K562 (cell line): ENCODE data around the gene ZFY. TPM values are rescaled to one million over a fixed set of nuclear protein-coding genes. Genes with fewer than 3 reads are reported as not detected.

ENCODE experiments used
- ATAC-seq: fragments of 200-7000 bp; cut with Tn5 transposase; 3 replicates; pipeline ENCODE4 v1.9.1; 2020; ENCODE audit warnings: moderate library complexity
- BruUV-seq: library from RNA; stranded (reverse); fragments of 400-500 nt; replicated peaks from 2 replicates; lab custom pipeline; 2021; lab: Mats Ljungman, UMichigan
- CTCF ChIA-PET: fragments of 300-600 bp; formaldehyde crosslinking; extraction: SDS; loops from one replicate; lab custom pipeline; 2021; ENCODE audit warnings: low intra/inter-chr PET ratio; lab: Yijun Ruan, JAX
- POLR2A ChIA-PET: fragments of 300-600, 350-650 bp; sonication (Branson Sonifier 250); formaldehyde crosslinking; extraction: SDS; loops from one replicate; lab custom pipeline; 2021; ENCODE audit warnings: antibody characterized with exemption, inconsistent platforms; lab: Yijun Ruan, JAX
- DNase-seq, 4 experiments: peaks; one replicate each; pipeline versions ENCODE4 v3.0.0 to v3.0.0-alpha.2; 2011 to 2018; ENCODE audit warnings: low spot score in 3 of 4, mixed read lengths in 3 of 4; ENCODE audit errors: extremely low read depth in 1 of 4
- FAIRE-seq: peaks from 2 replicates; lab custom pipeline; 2011; peaks lifted over from hg19 to GRCh38; lab: Jason Lieb, UNC
- H2AFZ ChIP-seq: 2 replicates; pipeline ENCODE4 v1.6.0; 2011; ENCODE audit warnings: low read depth, low read length, control low read depth, inconsistent platforms
- H3K27ac ChIP-seq: fragments of 200-600 bp; 3 replicates; pipeline ENCODE4 v1.8.0; 2011; ENCODE audit warnings: low read depth, mild to moderate bottlenecking, control low read depth, inconsistent platforms, low read length, moderate library complexity, mixed read lengths; ENCODE audit errors: extremely low read depth
- H3K27me3 ChIP-seq, 2 experiments: fragments of 300-600 bp in 1 of 2; 2 replicates in 1 of 2; 3 replicates in 1 of 2; pipeline versions ENCODE4 v1.6.0 to v1.8.0; 2011; ENCODE audit warnings: inconsistent platforms in 2 of 2, low read length in 2 of 2, mild to moderate bottlenecking in 1 of 2, mixed read lengths in 1 of 2, moderate library complexity in 1 of 2; ENCODE audit not compliant: control insufficient read depth in 2 of 2, insufficient read depth in 2 of 2
- H3K36me3 ChIP-seq: fragments of 300-600 bp; 3 replicates; pipeline ENCODE4 v1.8.0; 2011; ENCODE audit warnings: mild to moderate bottlenecking, low read length, inconsistent platforms; ENCODE audit not compliant: control insufficient read depth, insufficient read depth
- H3K4me1 ChIP-seq, 2 experiments: fragments of 200-600 bp in 1 of 2; replicated peaks in 1 of 2; 2 replicates in 1 of 2; 3 replicates in 1 of 2; pipeline versions ENCODE4 v1.5.1 to v1.8.0; 2011; ENCODE audit warnings: inconsistent platforms in 2 of 2, low read length in 2 of 2, mild to moderate bottlenecking in 1 of 2, mixed read lengths in 1 of 2, moderate library complexity in 1 of 2; ENCODE audit not compliant: control insufficient read depth in 2 of 2, insufficient read depth in 2 of 2
- H3K4me2 ChIP-seq: 2 replicates; pipeline ENCODE4 v1.6.1; 2011; ENCODE audit warnings: low read length, control low read depth, inconsistent platforms, mixed read lengths; ENCODE audit not compliant: insufficient read depth
- H3K4me3 ChIP-seq: fragments of 200-600 bp; sonication (generic), shearing (Covaris generic); 2 replicates; pipeline ENCODE4 v1.5.1; 2016; ENCODE audit warnings: control low read depth, inconsistent platforms
- H3K79me2 ChIP-seq: fragments of 200-600 bp; 3 replicates; pipeline ENCODE4 v1.8.0; 2011; ENCODE audit warnings: low read length, inconsistent platforms; ENCODE audit not compliant: control insufficient read depth, insufficient read depth
- H3K9ac ChIP-seq, 2 experiments: 2 replicates each; pipeline versions ENCODE4 v1.6.0 to v1.6.1; 2011; ENCODE audit warnings: low read depth in 2 of 2, low read length in 2 of 2, control low read depth in 1 of 2, inconsistent platforms in 1 of 2, mild to moderate bottlenecking in 1 of 2, mixed read lengths in 1 of 2; ENCODE audit not compliant: insufficient read depth in 1 of 2
- H3K9me1 ChIP-seq: one replicate; pipeline ENCODE4 v1.6.0; 2011; ENCODE audit warnings: inconsistent platforms, mild to moderate bottlenecking, low read length, moderate library complexity; ENCODE audit not compliant: control insufficient read depth, insufficient read depth
- H3K9me3 ChIP-seq: replicated peaks from 2 replicates; pipeline ENCODE4 v1.5.1; 2011; ENCODE audit warnings: low read depth, low read length, inconsistent platforms; ENCODE audit not compliant: control insufficient read depth, insufficient read depth
- H4K20me1 ChIP-seq: replicated peaks from 2 replicates; pipeline ENCODE4 v1.6.1; 2011; ENCODE audit warnings: low read length, inconsistent platforms, mixed read lengths; ENCODE audit not compliant: control insufficient read depth, insufficient read depth
- ATF6 ChIP-seq: sonication (generic); formaldehyde crosslinking; IDR thresholded peaks from 2 replicates; pipeline ENCODE4 v1.4.0; 2020; ENCODE audit warnings: mild to moderate bottlenecking, missing genetic modification reagents
- CBX2 ChIP-seq: fragments of 200-600 bp; sonication (generic); IDR thresholded peaks from one replicate; pipeline ENCODE4 v1.6.1; 2012; ENCODE audit warnings: mild to moderate bottlenecking, low read length, inconsistent platforms; ENCODE audit not compliant: insufficient read depth, poor library complexity, severe bottlenecking
- CHD4 ChIP-seq: fragments of 200-600 bp; sonication (generic); IDR thresholded peaks from 3 replicates; pipeline ENCODE4 v1.6.1; 2012; ENCODE audit warnings: low read depth, mild to moderate bottlenecking, mixed read lengths, low read length, inconsistent platforms; ENCODE audit not compliant: insufficient read depth, insufficient replicate concordance, poor library complexity, severe bottlenecking
- ELF1 ChIP-seq: fragments of 200-800 bp; sonication (Bioruptor generic); IDR thresholded peaks from 2 replicates; pipeline ENCODE4 v1.6.1; 2016; ENCODE audit warnings: missing genetic modification characterization, missing compliant biosample characterization
- FOXJ3 ChIP-seq: sonication (generic); formaldehyde crosslinking; IDR thresholded peaks from 2 replicates; pipeline ENCODE4 v1.4.0; 2020; ENCODE audit warnings: mild to moderate bottlenecking, missing genetic modification reagents
- FOXK1 ChIP-seq: sonication (generic); formaldehyde crosslinking; IDR thresholded peaks from 2 replicates; pipeline ENCODE4 v1.8.0; 2022; ENCODE audit warnings: missing genetic modification reagents, mild to moderate bottlenecking, borderline replicate concordance
- GTF2A2 ChIP-seq: IDR thresholded peaks from 2 replicates; pipeline ENCODE4 v1.6.1; 2016; ENCODE audit warnings: mild to moderate bottlenecking, missing genetic modification characterization, missing compliant biosample characterization
- MCM7 ChIP-seq, 2 experiments: fragments of 450-650 bp; IDR thresholded peaks; 2 replicates each; pipeline ENCODE4 v1.6.1; 2016 to 2018
- MYC ChIP-seq, 2 experiments: fragments of 250-450 bp in 1 of 2; sonication (Bioruptor Pico) in 1 of 2; IDR thresholded peaks; 2 replicates each; pipeline versions ENCODE4 v1.5.1 to v1.6.1; 2012 to 2021; ENCODE audit warnings: low read depth in 2 of 2, borderline replicate concordance in 1 of 2, improper control_type of control experiment in 1 of 2, low read length in 1 of 2, mild to moderate bottlenecking in 1 of 2, moderate library complexity in 1 of 2
- NFXL1 ChIP-seq: fragments of 450-650 bp; formaldehyde crosslinking; IDR thresholded peaks from 2 replicates; pipeline ENCODE4 v1.4.0; 2021; ENCODE audit warnings: mild to moderate bottlenecking
- POLR2AphosphoS5 ChIP-seq: IDR thresholded peaks from 2 replicates; pipeline ENCODE4 v1.6.1; 2011; ENCODE audit warnings: mild to moderate bottlenecking, low read depth, low read length, moderate library complexity; ENCODE audit not compliant: control insufficient read depth, insufficient read depth
- RBM15 ChIP-seq: fragments of 200-400 bp; formaldehyde crosslinking; IDR thresholded peaks from 2 replicates; pipeline ENCODE4 v1.6.1; 2018; ENCODE audit warnings: mild to moderate bottlenecking, low read length, moderate library complexity; ENCODE audit not compliant: insufficient read depth
- RFX7 ChIP-seq: fragments of 250-450 bp; sonication (Bioruptor Pico); IDR thresholded peaks from 2 replicates; pipeline ENCODE4 v1.5.1; 2021; ENCODE audit warnings: mild to moderate bottlenecking
- TRIM24 ChIP-seq, 2 experiments: fragments of 450-650 bp; IDR thresholded peaks; 2 replicates each; pipeline ENCODE4 v1.6.1; 2016
- ZNF24 ChIP-seq: fragments of 450-650 bp; IDR thresholded peaks from 2 replicates; pipeline ENCODE4 v1.6.1; 2016
- ZNF695 ChIP-seq: fragments of 450-650 bp; formaldehyde crosslinking; IDR thresholded peaks from 2 replicates; pipeline ENCODE4 v1.4.0; 2020; ENCODE audit warnings: mild to moderate bottlenecking, moderate library complexity
- WGBS: fragments of 100-300 bp; shearing (Covaris generic); methylation state at CpG from one replicate; pipeline ENCODE4 v1.1.6; 2016; ENCODE audit warnings: low coverage, mixed read lengths; ENCODE audit not compliant: insufficient coverage; ENCODE audit errors: missing lambda C conversion rate; 5-methylcytosine and 5-hydroxymethylcytosine counted together
- in situ Hi-C: fragments of 300-500 bp; cut with MboI; formaldehyde crosslinking; loops from 4 replicates; pipeline ENCODE4 v1.15.0; 2018; ENCODE audit warnings: inconsistent platforms, mixed read lengths
- intact Hi-C: fragments of 100-400 bp; cut with micrococcal nuclease; formaldehyde crosslinking; loops from 2 replicates; pipeline ENCODE4 v1.14.2; 2022
- polyA plus RNA-seq, 8 experiments: library from polyadenylated mRNA; depleted of rRNA in 4 of 8; stranded (reverse) in 5 of 8; unstranded in 3 of 8; fragments of >200 nt; fragmentation: Nextera tagmentation in 2 of 8; fragmentation: Illumina TruSeq in 1 of 8; extraction: Ambion mirVana in 2 of 8; extraction: Trizol in 1 of 8; gene quantifications; 2 replicates each; pipeline versions ENCODE4 v1.2.1 to v1.2.3, GENCODE V29; 2011 to 2014; ENCODE audit warnings: inconsistent platforms in 1 of 8, missing spikeins in 1 of 8
- total RNA-seq, 7 experiments: library from RNA; depleted of rRNA in 6 of 7; stranded (reverse); fragments of >200 nt in 6 of 7; fragmentation: Illumina TruSeq in 2 of 7; extraction: Trizol in 2 of 7; gene quantifications; 2 replicates each; pipeline versions ENCODE4 v1.2.1 to v1.2.3, GENCODE V29; 2011 to 2021; ENCODE audit warnings: low replicate concordance in 1 of 7
- TF ChIP-seq, protein P1 (sequence below): sonication (generic); formaldehyde crosslinking; IDR thresholded peaks from 2 replicates; pipeline ENCODE4 v1.8.0; 2022; ENCODE audit warnings: mild to moderate bottlenecking, missing genetic modification reagents, borderline replicate concordance

The ZFY gene
- total and polyA plus RNA-seq, 9 of the 15 experiments (the other 6 are each of a cell fraction or from before 2014, with no cell fraction given) = not detected

DNA sequence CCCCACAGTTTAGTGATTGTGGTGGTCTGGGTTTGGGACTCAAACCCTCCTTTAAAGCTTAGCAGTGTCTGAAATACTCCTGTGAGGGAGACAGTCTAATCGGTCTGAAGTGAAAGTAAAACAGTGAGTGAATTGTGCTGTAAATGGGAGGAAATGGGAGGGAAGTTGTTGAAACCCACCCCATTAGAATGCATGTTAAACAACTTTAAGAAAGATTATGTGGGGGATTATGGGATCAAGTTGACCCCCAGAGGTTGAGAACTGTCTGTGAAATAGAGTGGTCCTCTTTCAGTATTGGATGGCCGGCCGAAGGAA, 68.3 kb downstream of the ZFY start:
- no CpG with 5 or more reads among the region's 3 CpGs for WGBS
- H3K79me2 ChIP-seq = no peaks in the 10 kb centered on the region
- H3K4me2 ChIP-seq = no peak overlapping the region
- in situ Hi-C loops = no loop called here
- H3K9ac ChIP-seq = no peak overlapping the region
- FAIRE-seq (no peak), DNase-seq (no peak), ATAC-seq (no peak)
- H3K27ac ChIP-seq = no peak overlapping the region
- no peaks in the 10 kb centered on the region for H3K27me3 ChIP-seq
- no peaks in the 10 kb centered on the region for H3K4me1 ChIP-seq
- no peak overlapping the region for H3K4me3 ChIP-seq
- H3K9me1 ChIP-seq = no peaks in the 10 kb centered on the region
- ChIA-PET POLR2A (no interaction called here), CTCF (no interaction called here)
- no TSS peak for BruUV-seq
- H3K9me3 ChIP-seq = no peaks in the 10 kb centered on the region
- no peak for TF ChIP-seq TRIM24 (IDR thresholded peaks at IDR 0.05)
- TF ChIP-seq CBX2 = no peak
- no peak for TF ChIP-seq FOXJ3
- no peak for TF ChIP-seq MYC (IDR thresholded peaks at IDR 0.05; ENCODE audit: low read depth, low read length)
- no peak for TF ChIP-seq MYC (CRISPR knock-in tag; IDR thresholded peaks at IDR 0.05; ENCODE audit: borderline replicate concordance, low read depth)
- TF ChIP-seq RBM15 = no peak
- TF ChIP-seq CHD4 = no peak
- TF ChIP-seq GTF2A2 (tag) = no peak
- TF ChIP-seq RFX7 (CRISPR knock-in tag) = no peak
- no peak for TF ChIP-seq POLR2AphosphoS5
- no peak for TF ChIP-seq ATF6 (CRISPR knock-in tag)
- TF ChIP-seq MCM7 (IDR thresholded peaks at IDR 0.05) = no peak
- no peak for TF ChIP-seq ZNF695 (CRISPR knock-in tag)
- no peak for TF ChIP-seq NFXL1 (CRISPR knock-in tag)
- no peak for TF ChIP-seq FOXK1 (CRISPR knock-in tag)
- no peak for TF ChIP-seq ZNF24
- TF ChIP-seq, protein P1, sequence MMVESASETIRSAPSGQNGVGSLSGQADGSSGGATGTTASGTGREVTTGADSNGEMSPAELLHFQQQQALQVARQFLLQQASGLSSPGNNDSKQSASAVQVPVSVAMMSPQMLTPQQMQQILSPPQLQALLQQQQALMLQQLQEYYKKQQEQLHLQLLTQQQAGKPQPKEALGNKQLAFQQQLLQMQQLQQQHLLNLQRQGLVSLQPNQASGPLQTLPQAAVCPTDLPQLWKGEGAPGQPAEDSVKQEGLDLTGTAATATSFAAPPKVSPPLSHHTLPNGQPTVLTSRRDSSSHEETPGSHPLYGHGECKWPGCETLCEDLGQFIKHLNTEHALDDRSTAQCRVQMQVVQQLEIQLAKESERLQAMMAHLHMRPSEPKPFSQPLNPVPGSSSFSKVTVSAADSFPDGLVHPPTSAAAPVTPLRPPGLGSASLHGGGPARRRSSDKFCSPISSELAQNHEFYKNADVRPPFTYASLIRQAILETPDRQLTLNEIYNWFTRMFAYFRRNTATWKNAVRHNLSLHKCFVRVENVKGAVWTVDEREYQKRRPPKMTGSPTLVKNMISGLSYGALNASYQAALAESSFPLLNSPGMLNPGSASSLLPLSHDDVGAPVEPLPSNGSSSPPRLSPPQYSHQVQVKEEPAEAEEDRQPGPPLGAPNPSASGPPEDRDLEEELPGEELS (CRISPR knock-in tag) = no peak
- no peak for TF ChIP-seq ELF1 (tag)
- intact Hi-C loops = no loop called here
- H2AFZ ChIP-seq = no peak overlapping the region
- H4K20me1 ChIP-seq = no peaks in the 10 kb centered on the region
- no peaks in the 10 kb centered on the region for H3K36me3 ChIP-seq
